MM.1S (cell line): ENCODE measurements around the gene BRME1.

Experiments used
- DNase-seq: peaks from one replicate; pipeline ENCODE4 v3.0.0-alpha.2; 2015
- H2AFZ ChIP-seq: fragments of 300-600 bp; sonication (generic); 2 replicates; pipeline ENCODE4 v1.6.0; 2016; ENCODE audit warnings: antibody characterized with exemption, low read length
- H3F3A ChIP-seq: fragments of 300-600 bp; sonication (generic); 2 replicates; pipeline ENCODE4 v1.6.1; 2016; ENCODE audit warnings: mild to moderate bottlenecking, antibody characterized with exemption, low read length, moderate library complexity, mixed read lengths; ENCODE audit not compliant: insufficient read depth
- H3K27ac ChIP-seq: fragments of 300-600 bp; sonication (generic); 2 replicates; pipeline ENCODE4 v1.5.1; 2016; ENCODE audit warnings: mild to moderate bottlenecking, low read length
- H3K27me3 ChIP-seq: fragments of 300-600 bp; sonication (generic); replicated peaks from 2 replicates; pipeline ENCODE4 v1.6.0; 2016; ENCODE audit warnings: low read length; ENCODE audit not compliant: insufficient read depth
- H3K36me3 ChIP-seq: fragments of 300-600 bp; sonication (generic); replicated peaks from 2 replicates; pipeline ENCODE4 v1.6.1; 2016; ENCODE audit warnings: mild to moderate bottlenecking, low read length, mixed read lengths; ENCODE audit not compliant: insufficient read depth
- H3K4me1 ChIP-seq: fragments of 300-600 bp; sonication (generic); 2 replicates; pipeline ENCODE4 v1.6.1; 2016; ENCODE audit warnings: low read length, mixed read lengths
- H3K4me2 ChIP-seq: fragments of 300-600 bp; sonication (generic); 2 replicates; pipeline ENCODE4 v1.6.0; 2016; ENCODE audit warnings: low read depth, low read length
- H3K4me3 ChIP-seq: fragments of 300-600 bp; sonication (generic); 2 replicates; pipeline ENCODE4 v1.5.1; 2016; ENCODE audit warnings: low read length, mixed read lengths
- H3K79me2 ChIP-seq: fragments of 300-600 bp; sonication (generic); 2 replicates; pipeline ENCODE4 v1.6.1; 2016; ENCODE audit warnings: mixed run types, low read length, mixed read lengths
- H3K9ac ChIP-seq: fragments of 300-600 bp; sonication (generic); 2 replicates; pipeline ENCODE4 v1.6.1; 2016; ENCODE audit warnings: low read length, mixed read lengths
- H3K9me2 ChIP-seq: fragments of 300-600 bp; sonication (generic); replicated peaks from 2 replicates; pipeline ENCODE4 v1.6.1; 2016; ENCODE audit warnings: mild to moderate bottlenecking, low read length, mixed read lengths; ENCODE audit not compliant: insufficient read depth
- H3K9me3 ChIP-seq: fragments of 300-600 bp; sonication (generic); replicated peaks from 2 replicates; pipeline ENCODE4 v1.6.1; 2016; ENCODE audit warnings: mild to moderate bottlenecking, low read length, mixed read lengths; ENCODE audit not compliant: insufficient read depth
- H4K20me1 ChIP-seq: fragments of 300-600 bp; sonication (generic); 2 replicates; pipeline ENCODE4 v1.6.1; 2016; ENCODE audit warnings: mild to moderate bottlenecking, low read length, moderate library complexity, mixed read lengths; ENCODE audit not compliant: insufficient read depth
- EZH2 ChIP-seq: fragments of 300-600 bp; sonication (generic); optimal IDR thresholded peaks from 2 replicates; pipeline ENCODE3; 2017; ENCODE audit warnings: low read depth, mild to moderate bottlenecking, antibody characterized with exemption, low read length, mixed read lengths
- EZH2phosphoT487 ChIP-seq: fragments of 300-600 bp; sonication (generic); IDR thresholded peaks from 2 replicates; pipeline ENCODE4 v1.6.1; 2018; ENCODE audit warnings: antibody characterized with exemption, low read length
- TF ChIP-seq, protein P1 (sequence below): fragments of 300-600 bp; sonication (generic); IDR thresholded peaks from 2 replicates; pipeline ENCODE4 v1.5.1; 2016; ENCODE audit warnings: antibody characterized with exemption, low read length, mixed read lengths

Gene BRME1

GRCh38 chr19:13902993-13903555 is 2.8 kb downstream of the BRME1 start:
- Histone ChIP-seq H3K4me3 (no peak overlapping the region), H4K20me1 (no peaks in the 10 kb centered on the region), H3K4me2 (no peak overlapping the region), H3K9me3 (no peaks in the 10 kb centered on the region), H3K36me3 (no peaks in the 10 kb centered on the region), H3K27ac (no peak overlapping the region), H3K9ac (no peak overlapping the region), H3K27me3 (no peaks in the 10 kb centered on the region), H3K4me1 (peaks cover 4% of the 10 kb centered on the region; the same call in 1 of the 2 replicates), H3K9me2 (no peaks in the 10 kb centered on the region), H2AFZ (no peak overlapping the region), H3F3A (0 out of 2 replicates have a peak, but pooled peaks cover 3% of the 10 kb centered on the region), H3K79me2 (peaks cover 8% of the 10 kb centered on the region; the same call in 1 of the 2 replicates)
- peak; percentile 26 for DNase-seq
- TF ChIP-seq EZH2phosphoT487, result no peak
- no peak for TF ChIP-seq EZH2
- TF ChIP-seq, protein P1, sequence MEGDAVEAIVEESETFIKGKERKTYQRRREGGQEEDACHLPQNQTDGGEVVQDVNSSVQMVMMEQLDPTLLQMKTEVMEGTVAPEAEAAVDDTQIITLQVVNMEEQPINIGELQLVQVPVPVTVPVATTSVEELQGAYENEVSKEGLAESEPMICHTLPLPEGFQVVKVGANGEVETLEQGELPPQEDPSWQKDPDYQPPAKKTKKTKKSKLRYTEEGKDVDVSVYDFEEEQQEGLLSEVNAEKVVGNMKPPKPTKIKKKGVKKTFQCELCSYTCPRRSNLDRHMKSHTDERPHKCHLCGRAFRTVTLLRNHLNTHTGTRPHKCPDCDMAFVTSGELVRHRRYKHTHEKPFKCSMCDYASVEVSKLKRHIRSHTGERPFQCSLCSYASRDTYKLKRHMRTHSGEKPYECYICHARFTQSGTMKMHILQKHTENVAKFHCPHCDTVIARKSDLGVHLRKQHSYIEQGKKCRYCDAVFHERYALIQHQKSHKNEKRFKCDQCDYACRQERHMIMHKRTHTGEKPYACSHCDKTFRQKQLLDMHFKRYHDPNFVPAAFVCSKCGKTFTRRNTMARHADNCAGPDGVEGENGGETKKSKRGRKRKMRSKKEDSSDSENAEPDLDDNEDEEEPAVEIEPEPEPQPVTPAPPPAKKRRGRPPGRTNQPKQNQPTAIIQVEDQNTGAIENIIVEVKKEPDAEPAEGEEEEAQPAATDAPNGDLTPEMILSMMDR, result peak; percentile 49

DNA sequence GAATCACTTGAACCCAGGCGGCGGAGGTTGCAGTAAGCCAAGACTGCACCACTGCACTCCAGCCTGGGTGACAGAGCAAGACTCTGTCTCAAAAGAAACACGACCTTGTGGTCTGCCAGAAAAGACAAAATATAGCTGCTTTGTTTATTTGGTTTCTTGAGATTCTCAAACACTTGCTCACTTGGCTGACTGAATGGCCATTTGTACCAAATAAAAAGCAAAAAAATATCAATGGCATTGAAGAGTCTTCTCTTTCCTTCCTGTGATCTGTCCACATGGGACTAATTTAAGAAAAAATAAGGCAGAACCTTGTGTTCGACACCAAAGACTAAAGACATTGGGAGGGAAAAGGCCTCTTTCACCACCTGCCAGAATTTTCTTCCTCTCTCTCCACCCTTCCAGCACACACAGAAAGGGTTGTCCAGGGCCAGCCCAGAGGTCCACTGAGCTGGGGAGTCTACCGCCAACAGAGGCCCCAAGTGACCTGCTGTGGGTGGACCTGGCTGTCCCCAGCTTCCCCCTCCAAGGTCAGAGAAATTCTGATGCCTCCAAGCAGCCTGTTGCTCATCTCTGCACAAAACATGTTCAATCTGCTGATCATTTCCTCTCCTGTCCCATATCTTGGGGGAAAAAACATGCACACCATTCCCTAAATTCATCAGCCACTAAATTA is 5.9 kb downstream of the BRME1 start:
- Histone ChIP-seq H3K9ac (no peak overlapping the region), H3K4me1 (no peaks in the 10 kb centered on the region), H3F3A (no peaks in the 10 kb centered on the region), H3K36me3 (no peaks in the 10 kb centered on the region), H3K9me3 (no peaks in the 10 kb centered on the region), H3K27me3 (no peaks in the 10 kb centered on the region), H3K27ac (no peak overlapping the region), H3K4me3 (no peak overlapping the region), H3K4me2 (no peak overlapping the region), H3K79me2 (no peaks in the 10 kb centered on the region), H2AFZ (no peak overlapping the region), H3K9me2 (no peaks in the 10 kb centered on the region), H4K20me1 (no peaks in the 10 kb centered on the region)
- TF ChIP-seq EZH2, result no peak
- TF ChIP-seq EZH2phosphoT487, result no peak
- no peak for DNase-seq

- Histone ChIP-seq H3K36me3 (no peaks in the 10 kb centered on the region), H3K4me2 (no peak overlapping the region), H2AFZ (no peak overlapping the region)
Measured at GRCh38 chr19:13899393-13899792, 6.5 kb downstream of the BRME1 start.

More at GRCh38 chr19:13899393-13899792, 6.5 kb downstream of the BRME1 start:
- no peaks in the 10 kb centered on the region for H3K4me1 ChIP-seq
- no peaks in the 10 kb centered on the region for H3K27me3 ChIP-seq
- no peaks in the 10 kb centered on the region for H3F3A ChIP-seq
- H3K9me3 ChIP-seq, result no peaks in the 10 kb centered on the region
- H4K20me1 ChIP-seq, result no peaks in the 10 kb centered on the region
- no peaks in the 10 kb centered on the region for H3K79me2 ChIP-seq
- no peak overlapping the region for H3K9ac ChIP-seq
- H3K9me2 ChIP-seq, result no peaks in the 10 kb centered on the region
- no peak overlapping the region for H3K4me3 ChIP-seq
- DNase-seq, result no peak
- H3K27ac ChIP-seq, result no peak overlapping the region
- TF ChIP-seq EZH2phosphoT487, result no peak
- TF ChIP-seq, protein P1, result no peak
- TF ChIP-seq EZH2, result no peak
